HG03520 (cell line): Measurements from ENCODE around the gene CLMN.

Experiments used
- ATAC-seq: cut with Tn5 transposase; IDR thresholded peaks from one replicate; pipeline ENCODE4 v1.9.1; 2021; ENCODE audit warnings: mild to moderate bottlenecking, moderate library complexity; ENCODE audit not compliant: unreplicated experiment

The CLMN gene

DNA sequence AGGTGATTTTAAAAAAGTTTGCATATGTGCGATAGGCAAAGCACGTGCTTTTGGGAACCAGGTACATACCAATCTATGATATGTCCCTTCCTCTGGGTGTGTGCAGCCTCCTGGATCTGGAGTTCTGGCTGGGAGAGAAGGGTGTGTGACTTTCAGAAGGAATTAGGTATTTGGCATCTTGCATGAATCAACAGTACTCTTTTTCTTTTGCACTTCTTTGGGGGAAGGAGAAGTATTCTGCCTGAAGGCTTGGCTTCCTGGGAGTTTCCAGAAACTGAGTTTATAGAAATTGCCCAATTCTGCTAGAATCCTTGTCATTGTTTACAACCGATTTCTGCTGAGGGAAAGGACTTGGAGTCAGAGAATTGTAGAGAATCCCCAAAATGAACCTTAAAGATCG, 2.9 kb upstream of the CLMN start:
- no peak for ATAC-seq

DNA sequence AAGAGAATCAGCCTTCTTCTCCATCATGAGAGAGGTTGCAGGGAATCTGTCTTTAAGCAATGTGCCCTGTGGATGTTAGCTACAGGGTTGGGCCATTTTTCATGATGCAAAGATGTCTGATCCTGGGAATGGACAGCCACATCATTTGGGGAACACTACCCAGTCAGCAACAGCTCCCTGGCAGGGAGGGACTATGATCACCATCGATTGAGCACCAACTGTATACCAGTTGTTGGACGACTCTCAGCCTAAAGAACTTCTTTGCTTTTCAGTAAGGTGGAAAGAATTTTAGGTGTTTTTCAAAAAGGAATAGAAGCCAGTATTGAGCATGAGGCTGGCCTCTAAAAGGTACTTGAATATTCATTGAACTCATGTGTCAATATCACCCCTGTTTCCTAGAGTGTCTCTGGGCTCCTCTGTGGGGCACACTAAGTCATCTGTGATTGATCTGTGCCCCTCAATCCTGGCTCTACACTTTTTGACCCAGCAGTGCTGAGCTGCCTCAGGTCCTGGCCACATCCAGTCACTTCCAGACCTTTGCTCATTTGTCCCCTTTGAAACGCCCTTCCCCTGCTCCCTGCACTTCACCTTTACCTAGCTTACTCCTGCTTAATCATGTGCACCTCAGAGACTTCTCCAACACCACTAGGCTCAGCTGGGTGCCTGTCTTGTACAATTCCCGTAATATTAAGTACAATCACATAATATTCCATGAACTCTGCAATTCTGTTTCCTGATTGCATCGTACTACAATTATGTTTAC, 2.2 kb upstream of the CLMN start:
- no peak for ATAC-seq

DNA sequence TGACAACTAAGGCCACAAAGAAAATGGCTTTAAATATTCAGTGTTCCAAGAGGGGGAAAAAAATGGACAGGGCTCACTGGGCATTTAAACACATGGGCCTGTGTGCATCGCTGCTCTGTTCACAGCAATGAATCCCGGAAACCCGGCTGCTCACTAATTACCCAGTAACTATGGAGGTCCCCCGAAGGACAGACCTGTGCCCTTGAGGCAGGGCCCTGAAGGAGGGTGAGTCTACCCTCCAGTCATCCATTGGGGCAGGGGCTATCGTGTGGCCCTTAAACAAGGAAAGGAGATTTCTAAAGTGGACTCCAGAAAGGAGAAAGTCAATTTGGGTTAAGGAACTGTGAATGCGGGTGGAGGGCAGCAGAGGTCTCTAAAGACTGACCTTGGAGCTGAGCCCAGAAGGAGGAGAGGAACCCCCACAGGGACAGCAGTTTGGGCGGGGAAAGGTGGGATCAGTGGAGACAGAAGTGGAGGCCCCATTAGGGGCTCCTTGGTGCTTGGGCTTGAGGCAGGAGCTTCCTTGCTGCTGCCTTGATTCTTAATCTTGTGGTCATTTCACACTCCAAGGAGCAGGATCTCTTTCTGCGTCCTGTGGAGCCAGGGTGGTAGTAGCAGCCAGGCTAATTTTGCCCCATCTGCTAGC, 1.4 kb upstream of the CLMN start:
- ATAC-seq: no peak

- ATAC-seq: no peak
Observed at GRCh38 chr14:95320078-95320895, 579 bp upstream of the CLMN start.

- no peak for ATAC-seq
Observed at GRCh38 chr14:95318399-95319311, 1.1 kb downstream of the CLMN start.

- no peak for ATAC-seq
Observed at GRCh38 chr14:95317817-95318343, 1.8 kb downstream of the CLMN start.

- ATAC-seq: no peak
Observed at GRCh38 chr14:95316821-95317220, 2.9 kb downstream of the CLMN start.

DNA sequence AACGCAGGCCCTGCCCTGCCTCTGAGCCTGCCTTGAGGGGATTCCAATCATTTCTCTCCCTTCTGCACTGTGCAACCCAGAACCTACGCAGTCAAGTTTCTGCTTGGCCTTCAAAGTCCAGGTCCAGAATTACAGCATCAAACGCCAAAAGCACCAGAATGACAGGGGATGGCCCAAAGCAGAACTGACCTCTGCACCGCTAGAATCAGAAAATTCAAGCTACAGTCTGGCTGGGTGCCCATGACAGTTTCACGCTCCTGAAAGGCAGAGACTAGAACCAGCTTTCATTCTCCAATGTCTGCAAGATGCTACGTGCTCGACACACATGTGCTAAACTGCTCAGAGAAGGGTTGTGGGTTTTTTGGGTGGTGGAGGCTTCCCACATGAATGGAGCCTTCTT, 4.1 kb downstream of the CLMN start:
- ATAC-seq: no peak

GRCh38 chr14:95315156-95315555, 4.6 kb downstream of the CLMN start:
- ATAC-seq: no peak

GRCh38 chr14:95314609-95315008, 5.1 kb downstream of the CLMN start:
- ATAC-seq: peak; percentile 62

- ATAC-seq: no peak
Observed at GRCh38 chr14:95313707-95314106, 6.0 kb downstream of the CLMN start.

DNA sequence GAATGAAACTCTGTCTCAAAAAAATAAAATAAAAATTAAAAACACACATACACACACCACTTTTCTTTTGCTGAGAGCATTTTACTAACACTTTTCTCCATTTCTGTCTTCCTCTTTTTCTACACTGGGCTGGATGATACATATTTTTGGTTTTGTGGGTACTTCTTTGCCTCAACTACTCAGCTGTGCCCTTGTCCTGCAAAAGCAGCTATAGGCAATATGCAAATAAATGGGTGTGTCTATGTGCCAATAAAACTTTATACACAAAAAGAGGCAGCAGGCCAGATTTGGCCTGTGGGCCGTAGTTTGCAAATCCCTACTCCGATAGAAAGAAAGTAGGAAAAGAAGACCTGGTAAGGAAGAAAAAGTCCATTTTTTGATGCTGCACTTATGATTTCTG, 6.5 kb downstream of the CLMN start:
- no peak for ATAC-seq

DNA sequence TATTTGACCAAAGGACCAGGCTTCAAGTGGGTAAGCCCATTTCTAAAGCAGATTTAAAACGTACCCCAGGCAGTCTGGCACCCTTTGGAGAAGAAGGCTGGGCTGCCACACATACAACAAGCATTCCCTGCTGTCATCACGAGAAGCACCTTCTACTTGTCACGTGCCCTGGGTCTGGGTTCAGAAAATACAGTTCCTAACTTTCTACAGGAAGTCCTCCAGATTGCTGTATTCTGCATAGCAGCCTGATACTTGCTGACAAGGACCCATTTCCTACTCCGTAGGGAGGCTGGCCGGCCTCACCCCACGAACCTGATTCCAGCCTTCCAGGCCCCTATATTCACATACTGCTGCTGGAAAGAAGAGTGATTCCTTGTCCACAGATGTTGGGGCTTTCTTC, 7.4 kb downstream of the CLMN start:
- ATAC-seq: no peak

- no peak for ATAC-seq
Observed at GRCh38 chr14:95311752-95312151, 8.0 kb downstream of the CLMN start.

DNA sequence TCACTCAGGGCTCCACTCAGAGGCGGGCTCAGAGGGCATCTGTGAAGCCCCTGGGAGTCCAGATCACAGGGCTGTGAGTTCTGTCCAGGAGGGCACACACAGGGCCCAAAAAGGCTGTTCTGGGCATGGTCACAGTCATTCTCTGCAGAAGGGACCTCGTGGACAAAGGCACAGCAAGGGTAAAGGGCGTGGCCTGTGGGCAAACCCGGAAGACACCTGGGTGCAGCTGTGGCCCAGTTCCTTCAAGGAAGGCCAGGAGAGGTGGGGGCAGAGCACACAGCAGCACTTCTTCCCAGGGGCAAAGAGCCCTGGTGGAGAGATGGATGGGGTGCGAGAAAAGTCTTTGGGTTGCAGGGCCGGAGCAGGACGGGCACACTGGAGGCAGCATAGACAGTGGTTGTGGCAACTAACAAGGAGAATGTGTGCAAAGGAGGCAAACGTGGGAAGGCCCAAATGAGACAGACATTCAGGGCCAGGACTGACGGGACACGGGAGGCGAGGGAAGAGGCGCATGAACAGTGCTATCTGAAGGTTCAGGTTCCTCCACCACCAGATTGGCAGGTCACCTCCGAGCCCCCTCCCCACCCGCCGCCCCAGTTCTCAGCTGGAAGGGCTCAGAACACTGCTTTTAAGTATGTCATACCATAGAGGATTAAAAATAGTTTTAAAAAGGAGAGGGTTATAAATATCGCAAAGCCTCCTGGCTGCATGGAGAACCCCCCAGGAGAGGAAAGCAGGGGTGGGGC, 8.9 kb downstream of the CLMN start:
- no peak for ATAC-seq

- ATAC-seq: no peak
Observed at GRCh38 chr14:95309261-95310051, 10.3 kb downstream of the CLMN start.

- ATAC-seq: no peak
Observed at GRCh38 chr14:95308073-95308472, 11.6 kb downstream of the CLMN start.

GRCh38 chr14:95307402-95308041, 12.2 kb downstream of the CLMN start:
- no peak for ATAC-seq

- no peak for ATAC-seq
Observed at GRCh38 chr14:95305940-95306339, 13.8 kb downstream of the CLMN start.
